HG03432 (cell line): ENCODE measurements around the gene NAA80.
"Not testable (repeated sequence)": the region's sequence is repeated elsewhere in the genome, so short reads cannot be mapped to it uniquely, and the experiment has no call there.

Experiments used
- ATAC-seq: cut with Tn5 transposase; IDR thresholded peaks from one replicate; pipeline ENCODE4 v1.9.1; 2021; ENCODE audit warnings: mild to moderate bottlenecking, moderate library complexity; ENCODE audit not compliant: unreplicated experiment

NAA80 gene

DNA sequence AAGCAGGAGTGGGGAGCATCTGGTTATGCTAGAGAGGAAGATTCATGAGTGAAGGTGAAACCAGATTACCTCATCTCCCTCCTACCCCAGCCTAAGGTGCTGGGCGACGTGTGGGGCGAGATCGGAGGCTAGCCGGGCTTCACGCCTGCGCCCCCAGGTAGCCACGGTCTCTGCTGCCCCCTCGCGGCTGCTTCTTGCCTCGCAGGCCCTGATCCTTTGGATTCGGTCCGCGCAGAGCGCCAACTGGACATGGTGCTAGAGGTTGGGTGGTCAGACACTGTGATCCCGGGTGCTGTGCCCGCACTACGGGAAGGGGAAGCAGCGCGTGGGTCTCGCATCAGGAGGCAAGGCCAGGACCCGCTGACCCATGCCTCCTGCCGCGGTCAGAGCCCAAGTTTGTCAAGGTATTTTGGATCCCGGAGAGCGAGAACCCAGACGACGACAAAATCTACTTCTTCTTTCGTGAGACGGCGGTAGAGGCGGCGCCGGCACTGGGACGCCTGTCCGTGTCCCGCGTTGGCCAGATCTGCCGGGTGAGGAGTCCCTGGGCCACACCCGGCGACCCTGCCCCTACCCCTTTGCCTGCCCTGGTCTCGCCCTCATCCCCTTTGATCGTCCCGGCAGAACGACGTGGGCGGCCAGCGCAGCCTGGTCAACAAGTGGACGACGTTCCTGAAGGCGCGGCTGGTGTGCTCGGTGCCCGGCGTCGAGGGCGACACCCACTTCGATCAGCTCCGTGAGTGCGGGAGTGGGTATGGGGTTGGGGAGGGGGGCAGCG, 26.1 kb downstream of the NAA80 start:
- ATAC-seq, result peak; percentile 81

DNA sequence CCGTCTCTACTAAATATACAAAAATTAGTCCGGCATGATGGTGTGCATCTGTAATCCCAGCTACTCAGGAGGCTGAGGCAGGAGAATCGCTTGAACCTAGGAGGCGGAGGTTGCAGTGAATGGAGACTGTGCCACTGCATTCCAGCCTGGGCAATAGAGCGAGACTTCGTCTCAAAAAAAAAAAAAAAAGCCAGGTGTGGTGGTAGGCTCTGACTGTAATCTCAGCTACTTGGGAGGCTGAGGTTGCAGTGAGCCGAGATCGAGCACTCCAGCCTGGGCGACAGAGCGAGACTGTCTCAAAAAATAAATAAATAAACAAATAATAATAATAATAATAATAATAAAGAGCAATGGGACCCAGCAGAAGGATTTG, 26.7 kb downstream of the NAA80 start:
- ATAC-seq, result not testable (repeated sequence)

DNA sequence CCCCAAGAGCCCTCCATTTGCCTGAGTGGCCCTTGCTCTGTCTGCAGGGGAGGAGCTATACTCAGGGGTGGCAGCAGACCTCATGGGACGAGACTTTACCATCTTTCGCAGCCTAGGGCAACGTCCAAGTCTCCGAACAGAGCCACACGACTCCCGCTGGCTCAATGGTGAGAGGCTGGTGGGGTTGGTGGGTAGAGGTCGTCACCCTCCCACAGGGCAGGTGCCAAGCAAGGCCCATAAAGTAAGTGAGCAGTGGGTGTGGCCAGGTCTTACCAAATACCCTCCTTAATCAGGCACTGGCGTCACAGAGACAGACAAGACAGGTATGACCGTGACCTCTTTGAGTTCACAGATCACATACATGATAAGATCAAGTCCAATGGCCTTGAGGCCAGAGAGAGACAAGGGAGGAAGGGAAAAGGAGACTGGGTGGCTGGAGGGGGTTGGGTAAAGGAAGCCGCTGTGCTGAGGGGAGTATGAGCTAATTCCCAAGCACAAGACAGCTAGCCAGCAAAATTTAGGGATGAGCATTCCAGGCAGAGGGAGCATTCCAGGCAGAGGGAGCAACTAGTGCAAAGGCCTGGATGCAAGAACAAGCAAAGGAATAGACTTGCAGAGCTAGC, 27.8 kb downstream of the NAA80 start:
- ATAC-seq, result no peak

DNA sequence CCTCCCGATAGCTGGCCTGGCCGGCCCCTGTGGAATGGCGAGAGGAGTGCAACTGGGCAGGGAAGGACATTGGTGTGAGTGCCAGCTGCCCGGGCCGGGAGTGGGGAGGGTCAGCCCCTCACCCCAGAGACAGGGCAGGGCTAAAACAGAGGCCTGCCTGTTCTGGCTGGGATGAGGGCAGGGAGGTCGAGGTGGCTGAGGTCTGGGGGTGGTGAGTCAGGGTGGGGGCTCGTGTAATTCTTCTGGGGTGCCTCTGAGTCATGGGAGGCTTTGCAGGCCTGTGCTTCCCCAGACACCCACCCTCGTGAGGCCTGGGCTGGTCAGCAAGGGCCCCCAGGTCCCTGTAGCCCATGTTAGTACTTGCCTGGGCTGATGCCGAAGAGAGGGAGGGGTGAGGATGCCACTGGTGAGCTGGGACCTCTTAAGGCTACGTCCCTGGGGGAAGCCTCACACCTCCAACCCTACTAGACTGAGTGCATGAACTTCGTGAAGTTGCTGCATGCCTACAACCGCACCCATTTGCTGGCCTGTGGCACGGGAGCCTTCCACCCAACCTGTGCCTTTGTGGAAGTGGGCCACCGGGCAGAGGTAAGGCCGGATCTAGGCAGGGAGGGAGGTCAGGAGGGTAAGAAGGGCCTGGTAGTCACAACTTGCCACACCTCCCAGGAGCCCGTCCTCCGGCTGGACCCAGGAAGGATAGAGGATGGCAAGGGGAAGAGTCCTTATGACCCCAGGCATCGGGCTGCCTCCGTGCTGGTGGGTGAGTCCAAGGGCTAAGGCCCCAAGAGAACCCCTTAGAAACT, 28.6 kb downstream of the NAA80 start:
- ATAC-seq, result no peak

DNA sequence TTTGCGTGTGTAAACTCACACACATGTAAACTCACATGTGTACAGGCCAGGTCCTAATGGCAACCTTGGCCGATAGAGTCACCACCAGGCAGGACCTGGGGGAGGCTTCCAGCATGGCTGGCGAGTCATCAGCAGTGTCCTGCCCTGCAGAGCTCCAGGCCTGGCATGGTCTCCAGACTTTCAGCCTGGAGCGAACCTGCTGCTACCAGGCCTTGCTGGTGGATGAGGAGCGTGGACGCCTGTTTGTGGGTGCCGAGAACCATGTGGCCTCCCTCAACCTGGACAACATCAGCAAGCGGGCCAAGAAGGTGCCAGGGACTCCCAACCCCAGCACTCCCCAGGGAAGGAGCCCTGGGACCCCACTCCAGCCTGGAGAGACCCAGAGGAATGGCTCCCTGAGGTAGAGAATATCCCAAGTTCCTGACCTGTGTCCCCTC, 29.2 kb downstream of the NAA80 start:
- no peak for ATAC-seq

DNA sequence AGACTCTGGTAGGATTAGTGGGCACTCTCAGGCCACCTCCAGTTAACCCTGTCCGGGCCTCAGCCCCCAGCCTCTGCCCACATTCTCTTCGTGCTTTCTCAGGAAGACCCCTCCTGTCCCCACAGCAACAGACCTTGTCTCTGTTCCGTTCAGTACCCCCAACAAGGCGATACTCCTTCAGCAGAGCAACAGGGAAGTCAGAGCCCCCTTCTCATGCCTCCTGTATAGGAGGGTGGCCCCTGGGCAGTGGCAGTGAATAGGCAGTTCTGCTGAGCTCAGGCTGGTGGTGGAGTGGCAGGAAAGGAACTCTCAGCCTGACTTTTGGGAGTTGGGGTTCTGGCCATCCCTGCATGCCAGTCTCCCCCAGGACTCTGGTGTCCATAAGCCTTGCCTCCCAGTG, 29.7 kb downstream of the NAA80 start:
- ATAC-seq, result no peak

DNA sequence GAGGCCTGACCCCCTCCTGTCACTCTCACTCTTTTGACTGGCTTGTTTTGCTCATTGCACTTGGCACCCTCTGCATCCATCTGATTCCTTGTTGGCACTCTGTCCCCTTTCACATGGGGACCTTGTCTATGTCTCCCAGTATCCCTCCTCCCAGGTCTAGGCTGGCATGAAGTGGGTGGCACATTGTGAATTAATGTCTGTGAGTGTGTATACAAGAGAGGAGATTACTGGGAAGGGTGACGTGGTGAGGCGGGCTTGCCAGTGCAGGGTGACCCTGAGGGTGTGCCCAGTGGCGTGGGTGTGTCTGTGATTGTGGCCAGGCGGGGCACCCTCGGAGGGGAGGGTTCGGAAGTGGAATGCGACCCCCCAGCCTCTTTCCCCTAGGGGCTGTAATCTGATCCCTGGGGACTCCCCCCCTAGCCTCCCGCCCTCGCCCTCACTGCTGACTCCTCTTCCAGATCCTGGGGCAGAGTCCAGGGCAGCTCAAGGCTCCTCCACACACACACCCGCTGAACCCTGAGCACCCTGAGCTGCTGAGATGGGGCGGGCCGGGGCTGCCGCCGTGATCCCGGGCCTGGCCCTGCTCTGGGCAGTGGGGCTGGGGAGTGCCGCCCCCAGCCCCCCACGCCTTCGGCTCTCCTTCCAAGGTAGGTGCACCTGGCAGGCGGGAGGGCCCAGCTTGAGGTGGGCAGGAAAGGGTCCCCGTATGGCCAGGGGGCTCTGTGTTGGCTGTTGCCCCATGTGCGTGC, 30.3 kb downstream of the NAA80 start, which contains the start of gene SEMA3B:
Gene SEMA3B (plus strand): TSS at position 445 of the 749 bp plus-strand sequence. CDS start 94 bp downstream, at position 539.
- ATAC-seq, result no peak

DNA sequence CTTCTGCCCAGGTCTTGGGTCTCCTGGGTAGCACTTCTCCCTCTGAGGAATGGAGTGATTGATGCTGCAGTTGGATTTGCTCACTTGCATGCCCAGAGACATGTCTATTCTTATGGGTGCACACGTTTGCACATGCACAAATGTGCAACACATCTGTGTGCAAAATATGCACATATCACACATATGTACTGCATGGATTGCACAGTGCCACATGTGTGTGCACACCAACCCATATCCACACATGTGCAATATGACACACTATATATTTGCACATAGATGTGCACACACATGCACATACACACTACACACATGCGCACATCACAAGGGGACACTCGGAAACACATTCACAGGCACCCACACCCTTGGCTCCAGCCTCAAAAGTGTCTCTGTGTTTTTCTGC, 30.9 kb downstream of the NAA80 start:
- ATAC-seq, result no peak

DNA sequence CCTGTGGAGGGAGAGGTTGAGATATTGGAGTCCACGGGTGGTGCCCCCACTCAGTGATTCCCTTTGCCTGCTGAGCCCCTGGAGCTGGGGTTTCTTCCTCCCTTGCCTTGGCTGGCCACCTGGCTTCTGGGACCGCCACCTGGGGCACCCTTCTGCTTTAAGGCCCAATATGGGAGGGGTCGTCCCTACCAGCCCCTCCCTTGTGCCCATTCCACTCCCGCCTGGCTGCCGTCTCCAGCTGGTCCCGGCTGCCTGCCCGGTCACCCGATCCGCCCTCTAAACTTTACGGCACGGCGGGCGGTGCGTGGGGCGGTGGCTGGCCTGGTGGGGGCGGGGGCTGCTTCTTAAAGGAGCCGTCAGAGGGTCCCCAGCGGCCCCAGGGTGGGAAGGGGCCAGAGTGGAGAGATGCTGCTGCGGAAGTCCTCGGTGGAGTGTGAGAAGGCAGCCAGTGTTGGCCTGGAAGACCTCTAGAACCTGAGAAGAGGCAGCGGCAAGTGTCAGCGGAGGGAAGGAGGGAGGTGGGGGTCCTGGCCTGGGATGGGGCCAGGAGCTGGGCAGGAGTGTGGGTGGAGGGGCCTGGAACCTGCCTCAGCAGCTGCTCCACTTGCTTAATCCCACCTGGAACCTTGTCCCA, 31.8 kb downstream of the NAA80 start:
- no peak for ATAC-seq

DNA sequence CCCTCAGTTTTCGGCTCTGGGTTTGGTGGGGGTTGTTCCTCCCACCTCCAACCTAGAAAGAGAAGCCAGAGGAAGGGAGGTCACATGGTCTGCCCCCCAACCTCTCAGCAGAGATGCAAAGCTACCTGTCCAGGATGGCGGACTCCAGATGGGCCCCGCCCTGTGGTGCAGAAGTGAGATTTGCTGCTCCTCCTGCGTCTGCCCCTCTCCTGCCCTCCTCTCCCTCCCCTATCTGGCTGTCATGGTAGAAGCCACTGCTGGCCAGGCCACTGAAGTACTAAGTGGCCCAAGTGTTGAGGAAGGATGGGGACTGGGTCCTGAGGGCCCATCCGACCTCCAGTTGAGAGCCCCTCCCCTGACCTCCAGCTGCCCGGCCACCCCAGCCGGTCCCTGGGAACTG, 32.4 kb downstream of the NAA80 start:
- ATAC-seq, result no peak

DNA sequence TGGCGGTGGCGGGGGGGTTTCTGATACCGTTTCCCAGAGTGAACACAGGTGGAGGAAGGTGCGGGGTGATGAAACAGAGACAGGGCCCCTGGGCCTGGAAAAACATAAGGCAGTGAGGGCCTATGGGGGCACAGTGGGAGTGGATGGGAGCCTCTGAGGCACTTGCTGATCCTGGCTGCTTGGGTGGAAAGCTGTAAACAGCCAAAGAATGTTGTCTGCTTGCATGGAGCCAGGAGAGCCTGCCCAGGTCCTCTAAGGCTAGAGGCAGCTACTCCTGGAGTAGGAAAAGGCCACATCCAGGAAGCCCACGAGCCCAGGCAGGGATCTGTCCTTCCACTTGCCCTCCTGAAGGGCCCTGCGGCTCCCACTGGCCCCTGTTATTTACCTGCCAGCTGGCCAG, 33.2 kb downstream of the NAA80 start:
- no peak for ATAC-seq

DNA sequence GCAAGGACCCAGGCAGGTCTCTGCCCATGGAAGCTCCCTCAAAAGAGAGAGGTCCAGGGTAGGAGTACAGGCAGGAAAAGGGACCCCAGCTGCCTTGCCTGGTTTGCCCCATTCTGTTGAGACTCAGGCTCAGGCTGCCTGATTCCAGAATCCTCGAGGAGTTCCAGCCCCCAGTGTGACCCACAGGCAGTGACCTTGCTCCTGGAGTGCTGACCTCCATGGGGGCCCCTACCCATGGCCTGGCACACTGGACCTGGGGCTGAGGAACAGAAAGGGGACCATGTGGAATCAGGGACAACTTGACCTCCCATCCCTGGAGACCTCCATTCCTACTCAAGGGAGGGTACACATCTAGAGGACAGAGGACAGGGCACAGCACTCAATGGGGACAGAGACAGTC, 33.6 kb downstream of the NAA80 start:
- no peak for ATAC-seq

DNA sequence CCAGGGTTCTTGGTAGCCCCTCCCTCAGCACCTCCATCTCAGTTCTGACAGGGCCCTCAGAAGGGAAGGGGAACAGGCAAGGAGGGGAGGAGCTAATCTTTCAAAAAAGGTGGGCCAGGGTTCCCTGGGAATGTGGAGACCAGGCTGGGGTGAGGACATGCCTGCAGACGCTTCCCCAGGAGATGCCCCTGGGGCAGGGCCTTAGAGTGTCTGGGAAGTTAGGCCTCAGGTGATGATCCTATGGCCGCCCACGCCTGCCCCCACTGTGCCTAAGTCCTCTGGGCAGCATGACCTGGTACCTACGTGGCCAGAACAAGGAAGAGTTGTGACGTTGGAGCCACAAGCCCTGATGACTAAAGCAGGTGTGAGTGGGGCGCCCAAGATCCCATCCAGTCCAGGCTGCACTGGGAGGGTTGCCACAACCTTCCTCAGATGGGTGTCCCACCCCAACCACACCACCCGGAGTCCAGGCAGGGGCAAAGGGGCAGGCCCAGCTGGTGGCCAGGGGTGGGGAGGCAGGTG, 34.2 kb downstream of the NAA80 start:
- no peak for ATAC-seq

DNA sequence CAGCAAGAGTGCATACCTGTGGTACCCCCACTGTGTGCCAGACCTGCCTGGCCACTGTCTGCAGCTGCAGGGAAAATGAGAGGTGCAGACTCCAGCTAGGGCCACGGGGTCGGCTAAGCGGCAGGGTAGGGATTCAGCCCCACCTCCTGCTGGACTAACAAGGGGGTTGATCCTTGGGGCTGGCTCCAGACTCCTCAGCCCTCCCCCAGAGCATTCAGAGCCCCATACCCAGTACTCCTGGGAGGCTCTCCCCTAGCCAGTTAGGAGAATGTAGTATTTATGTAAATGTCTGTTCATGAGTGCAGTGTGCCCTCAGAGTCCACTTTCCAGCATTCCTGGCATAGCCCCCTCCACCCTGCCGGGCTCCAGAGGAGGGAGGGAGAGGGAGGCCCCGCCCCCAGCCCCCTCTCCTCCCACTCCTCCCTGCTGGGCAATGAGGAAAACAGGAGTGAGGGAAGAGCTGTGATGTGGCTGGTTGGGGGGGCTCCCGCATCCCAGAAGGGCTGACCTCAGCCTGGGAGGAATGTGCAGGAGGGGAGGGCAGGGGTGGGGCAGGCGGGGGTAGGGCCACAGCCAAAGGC, 34.7 kb downstream of the NAA80 start:
- no peak for ATAC-seq

DNA sequence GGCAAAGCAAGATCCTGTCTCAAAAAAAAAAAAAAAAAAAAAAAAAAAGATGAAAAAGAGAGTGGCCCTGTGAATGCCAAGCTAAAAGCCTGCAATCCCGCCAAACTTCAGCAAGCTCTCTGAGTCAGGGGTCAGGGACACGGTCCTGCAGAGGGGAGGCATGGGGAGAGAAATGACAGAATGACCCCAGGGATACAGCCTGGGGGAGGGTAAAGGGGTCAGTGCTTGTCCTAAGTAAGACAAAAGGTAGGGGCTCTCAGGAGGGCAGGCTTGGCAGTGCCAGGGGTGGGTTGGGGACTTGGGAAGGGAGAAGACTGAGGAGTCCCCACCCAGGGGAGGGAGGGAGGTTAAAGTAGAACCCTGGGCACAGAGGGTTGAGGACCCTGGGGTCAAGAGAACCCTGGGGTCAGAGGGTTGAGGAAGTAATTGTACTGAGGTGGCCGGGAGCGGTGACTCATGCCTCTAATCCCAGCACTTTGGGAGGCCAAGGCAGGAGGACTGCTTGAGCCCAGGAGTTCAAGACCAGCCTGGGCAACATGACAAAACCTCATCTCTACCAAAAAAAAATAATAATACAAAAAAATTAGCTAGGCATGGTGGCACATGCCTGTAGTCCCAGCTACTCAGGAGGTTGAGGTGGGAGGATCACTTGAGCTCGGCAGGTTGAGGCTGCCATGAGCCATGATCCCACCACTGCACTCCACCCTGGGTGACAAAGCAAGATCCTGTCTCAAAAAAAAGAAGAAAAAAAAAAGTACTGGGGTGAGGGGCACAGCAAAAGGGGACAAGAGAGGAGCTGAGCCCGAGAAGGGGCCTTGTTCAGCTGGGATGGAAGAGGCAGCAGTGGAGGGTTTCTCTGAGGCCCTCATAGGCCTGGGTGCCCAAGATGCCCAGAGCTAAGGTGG, 35.5 kb downstream of the NAA80 start:
- no peak for ATAC-seq

DNA sequence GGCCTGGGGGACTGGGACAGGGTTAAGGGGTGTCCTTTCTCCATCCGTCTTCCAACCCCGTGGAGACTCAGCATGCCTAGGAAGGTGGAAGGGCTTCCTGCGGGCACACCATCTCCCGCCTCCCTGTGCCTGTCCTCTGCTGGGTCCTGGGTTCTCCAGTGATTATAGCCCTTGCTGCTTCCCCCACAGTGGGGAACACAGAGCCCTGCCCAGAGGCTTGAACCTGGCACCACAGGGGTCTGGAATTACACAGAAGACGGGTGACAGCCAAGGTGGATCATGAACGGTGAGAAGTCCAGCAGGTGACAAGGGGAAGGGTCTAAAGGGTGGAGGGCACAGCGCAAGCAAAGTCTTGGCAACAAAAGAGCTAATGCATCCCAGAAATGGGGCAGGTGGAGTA, 36.4 kb downstream of the NAA80 start:
- no peak for ATAC-seq

DNA sequence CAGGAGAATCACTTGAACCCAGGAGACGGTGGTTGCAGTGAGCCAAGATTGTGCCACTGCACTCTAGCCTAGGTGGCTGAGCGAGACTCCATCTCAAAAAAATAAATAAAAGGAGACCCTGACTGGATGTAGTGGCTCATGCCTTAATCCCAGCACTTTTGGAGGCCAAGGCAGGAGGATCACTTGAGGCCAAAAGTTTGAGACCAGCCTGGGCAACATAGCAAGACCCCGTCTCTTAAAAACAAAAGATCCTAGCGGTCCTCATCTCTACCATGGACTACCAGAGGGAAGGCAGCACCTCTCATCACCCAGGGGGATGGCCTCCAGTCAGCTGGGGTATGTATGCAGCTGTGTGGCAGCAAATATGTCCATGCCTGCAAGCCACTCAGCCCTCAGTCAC, 37.0 kb downstream of the NAA80 start:
- not testable (repeated sequence) for ATAC-seq

DNA sequence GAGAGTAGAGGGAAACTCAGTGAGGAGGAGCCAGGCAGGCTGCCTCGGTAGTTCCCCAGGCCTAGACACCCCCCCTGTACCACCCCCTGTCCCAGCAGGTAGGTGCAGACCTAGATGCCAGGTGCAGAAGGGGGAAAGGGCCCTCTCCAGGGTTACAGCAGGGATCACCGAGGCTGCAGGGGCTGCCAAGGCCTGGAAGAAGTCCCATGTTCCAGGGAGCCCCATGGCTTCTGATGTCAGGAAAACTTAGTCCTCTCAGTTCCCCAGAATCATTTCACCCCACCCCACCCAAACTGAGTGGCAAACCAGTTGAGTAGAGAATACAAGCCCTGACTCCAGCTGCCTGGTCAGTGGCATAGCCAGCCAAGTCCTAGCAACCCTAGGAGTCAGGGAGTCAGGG, 37.7 kb downstream of the NAA80 start:
- no peak for ATAC-seq

DNA sequence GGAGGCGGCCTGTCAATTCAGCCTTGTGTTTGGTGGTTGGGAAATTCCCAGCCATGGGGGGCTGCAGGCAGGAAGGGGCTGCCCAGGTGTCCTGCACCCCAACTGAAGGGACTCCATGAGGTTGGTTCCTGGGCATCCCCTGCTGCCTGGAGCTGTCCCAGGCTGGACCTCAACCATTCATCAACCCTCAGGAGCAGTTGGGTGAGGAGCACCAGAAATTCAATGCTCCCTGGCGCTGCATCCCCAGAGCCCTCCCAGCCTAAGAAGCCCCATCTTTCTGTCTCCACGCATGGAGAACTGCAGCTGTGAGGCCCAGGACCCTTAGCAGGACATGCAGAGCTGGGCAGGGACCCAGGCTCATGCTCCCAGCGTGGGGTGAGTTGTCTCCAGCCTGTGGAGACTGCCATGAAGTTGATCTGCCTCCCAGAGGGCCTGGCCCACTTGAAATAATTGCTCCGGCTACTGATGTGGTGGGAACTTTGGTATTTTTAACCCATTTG, 38.2 kb downstream of the NAA80 start:
- no peak for ATAC-seq
